Stimulated activated CD4-positive, alpha-beta T cell treated with anti-CD3 and anti-CD28 coated beads, Interleukin-1b, Interleukin-23, amount 100 ng/mL, for 4 hours (primary cell): ENCODE results near the gene OR5AU1.
"Not testable (repeated sequence)": the region's sequence is repeated elsewhere in the genome, so short reads cannot be mapped to it uniquely, and the experiment has no call there.

ENCODE experiments used
- DNase-seq, 2 donors: peaks; one replicate each; pipeline ENCODE4 v3.0.0-alpha.2; 2020; ENCODE audit warnings: low read depth in 2 of 2

The OR5AU1 gene

GRCh38 chr14:21171128-21171527 lies 15.3 kb upstream of the OR5AU1 start:
- DNase-seq: no peak

- DNase-seq: no peak
Observed at GRCh38 chr14:21169573-21169972, 13.7 kb upstream of the OR5AU1 start.

- no peak for DNase-seq
Observed at GRCh38 chr14:21168055-21168454, 12.2 kb upstream of the OR5AU1 start.

GRCh38 chr14:21165670-21166069 lies 9.8 kb upstream of the OR5AU1 start:
- not testable (repeated sequence) for DNase-seq

GRCh38 chr14:21165002-21165605 lies 9.2 kb upstream of the OR5AU1 start:
- DNase-seq: not testable (repeated sequence)

- no peak for DNase-seq
Observed at GRCh38 chr14:21163871-21164291, 8.0 kb upstream of the OR5AU1 start.

- no peak for DNase-seq
Observed at GRCh38 chr14:21162081-21162480, 6.2 kb upstream of the OR5AU1 start.

GRCh38 chr14:21160061-21160610 lies 4.3 kb upstream of the OR5AU1 start:
- DNase-seq: no peak

GRCh38 chr14:21158175-21158574 lies 2.3 kb upstream of the OR5AU1 start:
- not testable (repeated sequence) for DNase-seq

GRCh38 chr14:21149641-21150367 lies 6.1 kb downstream of the OR5AU1 start:
- no peak for DNase-seq

GRCh38 chr14:21145437-21145836 lies 10.4 kb downstream of the OR5AU1 start:
- no peak for DNase-seq

GRCh38 chr14:21142357-21142756 lies 13.5 kb downstream of the OR5AU1 start:
- DNase-seq: no peak

- DNase-seq: no peak
Observed at GRCh38 chr14:21136024-21136423, 19.8 kb downstream of the OR5AU1 start.

- no peak for DNase-seq
Observed at GRCh38 chr14:21133901-21134300, 22.0 kb downstream of the OR5AU1 start.

- DNase-seq: no peak
Observed at GRCh38 chr14:21123429-21123828, 32.4 kb downstream of the OR5AU1 start.

- no peak for DNase-seq
Observed at GRCh38 chr14:21121122-21121521, 34.7 kb downstream of the OR5AU1 start.

GRCh38 chr14:21120686-21121085 lies 35.2 kb downstream of the OR5AU1 start:
- DNase-seq: no peak

GRCh38 chr14:21118933-21119332 lies 36.9 kb downstream of the OR5AU1 start:
- no peak for DNase-seq

- no peak for DNase-seq
Observed at GRCh38 chr14:21113369-21113768, 42.5 kb downstream of the OR5AU1 start.

- no peak for DNase-seq
Observed at GRCh38 chr14:21112255-21112654, 43.6 kb downstream of the OR5AU1 start.

GRCh38 chr14:21109377-21110138 lies 46.3 kb downstream of the OR5AU1 start:
- no peak for DNase-seq

- DNase-seq: no peak
Observed at GRCh38 chr14:21108791-21109190, 47.1 kb downstream of the OR5AU1 start.
